ENCODE data around the gene RAD23A. TPM values are rescaled to one million over a fixed set of nuclear protein-coding genes. Genes with fewer than 3 reads are reported as not detected.
"Not testable (repeated sequence)": the region's sequence is repeated elsewhere in the genome, so short reads cannot be mapped to it uniquely, and the experiment has no call there.

The RAD23A gene
- total RNA-seq, 4 donors from 2014 or later = 54.1 to 86.5 (median 75.3) TPM

- Histone ChIP-seq H3K4me1 (peaks cover 0 to 4% (median 0%) of the 10 kb centered on the region in 4 donors), H3K27ac (no peak overlapping the region), H3K9me3 (no peaks in the 10 kb centered on the region), H3K4me3 (no peak overlapping the region), H3K36me3 (no peaks in the 10 kb centered on the region), H3K27me3 (no peaks in the 10 kb centered on the region)
- no peak for DNase-seq
- no peak for TF ChIP-seq POLR2A (IDR thresholded peaks at IDR 0.05)
- no peak for TF ChIP-seq CTCF (IDR thresholded peaks at IDR 0.05)
Observed at GRCh38 chr19:12973236-12973635, 27.6 kb downstream of the RAD23A start.

GRCh38 chr19:12974301-12975220 lies 28.9 kb downstream of the RAD23A start:
- H3K4me1 ChIP-seq = peaks cover 0 to 4% (median 0%) of the 10 kb centered on the region in 4 donors
- H3K27ac ChIP-seq = no peak overlapping the region
- H3K4me3 ChIP-seq = no peak overlapping the region
- no peak for DNase-seq
- no peak for TF ChIP-seq CTCF (IDR thresholded peaks at IDR 0.05)
- no peaks in the 10 kb centered on the region for H3K9me3 ChIP-seq
- H3K36me3 ChIP-seq = no peaks in the 10 kb centered on the region
- no peaks in the 10 kb centered on the region for H3K27me3 ChIP-seq

GRCh38 chr19:12975221-12975741 lies 29.6 kb downstream of the RAD23A start:
- H3K4me1 ChIP-seq = peaks cover 0 to 4% (median 0%) of the 10 kb centered on the region in 4 donors
- H3K4me3 ChIP-seq = no peak overlapping the region
- H3K27ac ChIP-seq = no peak overlapping the region
- TF ChIP-seq CTCF (IDR thresholded peaks at IDR 0.05) (no peak), POLR2A (IDR thresholded peaks at IDR 0.05) (no peak)
- no peak for DNase-seq
- no peaks in the 10 kb centered on the region for H3K36me3 ChIP-seq
- no peaks in the 10 kb centered on the region for H3K27me3 ChIP-seq
- H3K9me3 ChIP-seq = no peaks in the 10 kb centered on the region

- H3K36me3 ChIP-seq = not testable (repeated sequence)
Observed at GRCh38 chr19:12976109-12976508, 30.4 kb downstream of the RAD23A start.

GRCh38 chr19:12979974-12980373 lies 34.3 kb downstream of the RAD23A start:
- Histone ChIP-seq H3K4me1 (peaks cover 6 to 17% (median 12%) of the 10 kb centered on the region in 4 donors), H3K27me3 (no peaks in the 10 kb centered on the region), H3K9me3 (no peaks in the 10 kb centered on the region), H3K36me3 (no peaks in the 10 kb centered on the region), H3K27ac (no peak overlapping the region), H3K4me3 (no peak overlapping the region)
- TF ChIP-seq CTCF (IDR thresholded peaks at IDR 0.05) = no peak
- no peak for TF ChIP-seq POLR2A (IDR thresholded peaks at IDR 0.05)
- DNase-seq = no peak

More at GRCh38 chr19:12976109-12976508, 30.4 kb downstream of the RAD23A start:
- not testable (repeated sequence) for H3K27ac ChIP-seq, DNase-seq, H3K9me3 ChIP-seq, H3K27me3 ChIP-seq, H3K4me3 ChIP-seq, H3K4me1 ChIP-seq

GRCh38 chr19:12982648-12983047 lies 37.0 kb downstream of the RAD23A start:
- Histone ChIP-seq H3K27ac (no peak overlapping the region), H3K9me3 (no peaks in the 10 kb centered on the region), H3K4me3 (no peak overlapping the region), H3K36me3 (no peaks in the 10 kb centered on the region), H3K4me1 (peaks cover 11 to 29% (median 15%) of the 10 kb centered on the region in 4 donors), H3K27me3 (no peaks in the 10 kb centered on the region)
- TF ChIP-seq POLR2A (IDR thresholded peaks at IDR 0.05) (no peak), CTCF (IDR thresholded peaks at IDR 0.05) (no peak)
- no peak for DNase-seq
